Measurements from ENCODE around the gene RTN4R. TPM values are rescaled to one million over a fixed set of nuclear protein-coding genes. Genes with fewer than 3 reads are reported as not detected.
A peak's percentile ranks its signal among the peaks of the same experiment; 100 is the strongest.

Gene RTN4R
- total and polyA plus RNA-seq, 2 experiments from 2014 or later, result 10.6 to 38.4 TPM

DNA sequence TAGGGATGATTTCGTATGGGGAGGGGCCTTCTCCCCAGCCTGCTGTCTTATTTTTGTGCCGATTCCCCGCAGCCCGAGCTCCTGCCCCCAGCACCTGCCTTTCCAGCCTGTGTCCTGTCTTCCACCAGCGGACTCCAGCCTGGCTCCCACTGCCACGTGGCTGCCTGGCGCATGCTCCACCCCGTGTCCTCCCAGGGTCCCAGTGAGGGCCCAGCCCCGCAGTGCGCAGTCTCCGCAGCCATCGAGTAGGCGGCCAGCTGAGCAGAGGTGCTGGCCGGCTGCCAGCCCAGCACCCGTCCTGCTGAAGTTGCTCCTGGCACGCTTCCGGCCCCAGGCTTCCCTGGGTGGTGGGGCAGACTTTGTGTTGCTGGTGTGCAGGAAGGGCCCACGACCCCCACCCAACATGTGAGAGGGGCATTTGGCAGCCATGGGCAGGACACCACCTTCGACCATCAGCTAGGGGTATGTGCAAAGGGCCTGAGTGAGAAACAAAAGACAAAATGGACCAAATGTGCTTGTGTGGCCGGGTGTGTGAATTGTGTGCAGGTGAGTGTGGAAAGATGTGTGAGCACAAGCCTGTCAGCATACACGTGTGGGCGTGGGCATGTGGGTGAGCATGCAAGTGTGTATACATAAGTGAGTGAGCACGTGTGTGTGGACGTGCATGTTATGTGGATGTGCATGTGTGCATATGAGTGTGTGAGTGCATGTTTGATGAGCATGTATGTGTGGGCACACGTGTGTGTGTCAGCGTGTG lies 55.9 kb downstream of the RTN4R start:
- H3K4me1 ChIP-seq (ENCODE audit: insufficient read depth), result no peaks in the 10 kb centered on the region
- Mint-ChIP-seq H3K27ac (no peak overlapping the region), H3K27me3 (ENCODE audit: insufficient read depth, low read depth, poor library complexity) (peaks cover 7% of the 10 kb centered on the region), H3K4me3 (no peak overlapping the region), H3K9me3 (no peaks in the 10 kb centered on the region), H3K4me1 (peaks cover 4% of the 10 kb centered on the region), H3K36me3 (ENCODE audit: low read depth) (no peaks in the 10 kb centered on the region)
- ATAC-seq (no peak), DNase-seq (ENCODE audit: low spot score) (no peak)
- H3F3A ChIP-seq (replicated peaks; ENCODE audit: low read depth), result no peaks in the 10 kb centered on the region
- no peaks in the 10 kb centered on the region for H4K20me1 ChIP-seq (replicated peaks; ENCODE audit: insufficient read depth)
- H3K4me2 ChIP-seq, result no peak overlapping the region
- no peaks in the 10 kb centered on the region for H3K27me3 ChIP-seq (ENCODE audit: insufficient read depth)
- H2AFZ ChIP-seq, result no peak overlapping the region
- H3K36me3 ChIP-seq (ENCODE audit: insufficient read depth), result no peaks in the 10 kb centered on the region
- H3K27ac ChIP-seq (ENCODE audit: low read depth), result no peak overlapping the region
- no peak overlapping the region for H3K4me3 ChIP-seq
- TF ChIP-seq JUNB (IDR thresholded peaks at IDR 0.05; ENCODE audit: unreplicated experiment) (no peak), ETS1 (IDR thresholded peaks at IDR 0.05) (no peak), STAT1 (IDR thresholded peaks at IDR 0.05; ENCODE audit: unreplicated experiment) (no peak), EZH2 (IDR thresholded peaks at IDR 0.05; ENCODE audit: low read depth, unreplicated experiment) (no peak)
- no peaks in the 10 kb centered on the region for H3K9me2 ChIP-seq (ENCODE audit: insufficient read depth)
- H3K79me2 ChIP-seq (replicated peaks; ENCODE audit: insufficient read depth), result no peaks in the 10 kb centered on the region

DNA sequence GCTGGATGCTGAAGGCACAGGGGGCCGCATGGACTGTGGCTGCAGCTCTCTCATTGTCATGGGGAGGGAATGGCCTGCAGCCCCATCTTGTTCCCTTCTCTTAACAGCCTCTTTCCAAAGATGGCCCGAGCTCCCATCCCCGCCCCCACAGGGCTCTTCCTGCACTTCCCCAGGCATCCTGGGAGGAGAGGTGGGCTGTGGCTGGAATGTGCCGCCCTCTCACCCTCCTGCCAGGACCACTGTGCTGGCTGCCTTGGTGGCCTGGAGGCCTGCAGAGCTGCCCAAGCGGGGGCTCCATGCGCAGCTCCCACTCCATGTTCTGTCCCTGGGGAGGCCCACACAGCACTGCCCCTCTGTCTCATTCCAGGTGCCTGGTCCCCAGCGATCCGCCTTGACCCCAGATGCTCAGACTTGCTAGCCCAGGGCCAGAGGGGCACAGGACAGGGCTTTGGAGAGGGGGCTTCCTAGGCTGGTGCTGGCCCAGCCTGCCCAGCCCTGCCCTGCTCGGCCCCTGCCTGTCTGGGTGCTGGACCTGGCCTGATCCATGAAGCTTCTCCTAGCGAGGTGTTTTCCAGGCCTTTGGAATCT lies 56.6 kb downstream of the RTN4R start:
- Mint-ChIP-seq H3K4me3 (no peak overlapping the region), H3K36me3 (ENCODE audit: low read depth) (no peaks in the 10 kb centered on the region), H3K9me3 (no peaks in the 10 kb centered on the region), H3K27me3 (ENCODE audit: insufficient read depth, low read depth, poor library complexity) (peaks cover 5% of the 10 kb centered on the region), H3K4me1 (peaks cover 6% of the 10 kb centered on the region), H3K27ac (no peak overlapping the region)
- no peaks in the 10 kb centered on the region for H3K79me2 ChIP-seq (replicated peaks; ENCODE audit: insufficient read depth)
- TF ChIP-seq ETS1 (IDR thresholded peaks at IDR 0.05), result no peak
- TF ChIP-seq JUNB (IDR thresholded peaks at IDR 0.05; ENCODE audit: unreplicated experiment), result no peak
- TF ChIP-seq EZH2 (IDR thresholded peaks at IDR 0.05; ENCODE audit: low read depth, unreplicated experiment), result no peak
- no peak for TF ChIP-seq REST (IDR thresholded peaks at IDR 0.05; ENCODE audit: unreplicated experiment)
- peak; percentile 8; the same call in 2 of the 3 replicates for ATAC-seq
- H3K4me2 ChIP-seq, result no peak overlapping the region
- H4K20me1 ChIP-seq (replicated peaks; ENCODE audit: insufficient read depth), result no peaks in the 10 kb centered on the region
- no peaks in the 10 kb centered on the region for H3K9me2 ChIP-seq (ENCODE audit: insufficient read depth)
- no peaks in the 10 kb centered on the region for H3F3A ChIP-seq (replicated peaks; ENCODE audit: low read depth)
- no peaks in the 10 kb centered on the region for H3K27me3 ChIP-seq (ENCODE audit: insufficient read depth)
- no peaks in the 10 kb centered on the region for H3K4me1 ChIP-seq (ENCODE audit: insufficient read depth)
- DNase-seq (ENCODE audit: low spot score), result no peak
- H3K27ac ChIP-seq (ENCODE audit: low read depth), result no peak overlapping the region
- H2AFZ ChIP-seq, result no peak overlapping the region
- no peak overlapping the region for H3K4me3 ChIP-seq
- no peaks in the 10 kb centered on the region for H3K36me3 ChIP-seq (ENCODE audit: insufficient read depth)
